ENCODE measurements around the gene SRGAP3. TPM values are rescaled to one million over a fixed set of nuclear protein-coding genes. Genes with fewer than 3 reads are reported as not detected.
A peak's percentile ranks its signal among the peaks of the same experiment; 100 is the strongest.

SRGAP3 gene
- total RNA-seq, 4 donors from 2014 or later, result 14.7 to 58.9 (median 18.7) TPM

DNA sequence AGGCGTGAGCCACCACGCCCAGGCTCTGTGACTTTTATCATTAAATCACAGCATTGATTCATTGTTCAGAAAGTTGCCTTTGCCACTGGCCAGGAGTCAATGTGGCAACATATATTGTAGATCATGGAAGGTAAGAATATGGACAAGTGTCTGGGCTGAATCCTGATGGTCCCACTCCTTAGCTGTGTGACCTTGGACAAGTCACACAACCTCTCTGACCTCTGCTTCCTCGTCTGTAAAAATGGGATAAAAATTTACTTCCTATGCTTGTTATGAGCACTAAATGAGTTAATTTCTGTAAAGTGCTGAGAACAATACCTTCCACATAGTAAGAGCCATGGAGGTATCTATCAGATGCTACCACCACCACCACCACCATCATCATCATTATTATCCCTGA, 182.7 kb downstream of the SRGAP3 start:
- H3K9me3 ChIP-seq, result no peaks in the 10 kb centered on the region
- H3K4me1 ChIP-seq, result no peaks in the 10 kb centered on the region
- H3K4me3 ChIP-seq (replicated peaks in 1 of 3), result no peak overlapping the region
- WGBS, 2 donors, result 89 to 91% methylated on average over 3 of the region's 3 CpGs
- no peak for DNase-seq
- intact Hi-C loops (cut with DNase I), result loop anchor here (5.0 kb wide), 1 partner anchor 94 kb away; no protein-coding TSS in a partner anchor
- H3K27me3 ChIP-seq, result no peaks in the 10 kb centered on the region
- no peak overlapping the region for H3K27ac ChIP-seq
- no peaks in the 10 kb centered on the region for H3K36me3 ChIP-seq
- TF ChIP-seq, protein P1, sequence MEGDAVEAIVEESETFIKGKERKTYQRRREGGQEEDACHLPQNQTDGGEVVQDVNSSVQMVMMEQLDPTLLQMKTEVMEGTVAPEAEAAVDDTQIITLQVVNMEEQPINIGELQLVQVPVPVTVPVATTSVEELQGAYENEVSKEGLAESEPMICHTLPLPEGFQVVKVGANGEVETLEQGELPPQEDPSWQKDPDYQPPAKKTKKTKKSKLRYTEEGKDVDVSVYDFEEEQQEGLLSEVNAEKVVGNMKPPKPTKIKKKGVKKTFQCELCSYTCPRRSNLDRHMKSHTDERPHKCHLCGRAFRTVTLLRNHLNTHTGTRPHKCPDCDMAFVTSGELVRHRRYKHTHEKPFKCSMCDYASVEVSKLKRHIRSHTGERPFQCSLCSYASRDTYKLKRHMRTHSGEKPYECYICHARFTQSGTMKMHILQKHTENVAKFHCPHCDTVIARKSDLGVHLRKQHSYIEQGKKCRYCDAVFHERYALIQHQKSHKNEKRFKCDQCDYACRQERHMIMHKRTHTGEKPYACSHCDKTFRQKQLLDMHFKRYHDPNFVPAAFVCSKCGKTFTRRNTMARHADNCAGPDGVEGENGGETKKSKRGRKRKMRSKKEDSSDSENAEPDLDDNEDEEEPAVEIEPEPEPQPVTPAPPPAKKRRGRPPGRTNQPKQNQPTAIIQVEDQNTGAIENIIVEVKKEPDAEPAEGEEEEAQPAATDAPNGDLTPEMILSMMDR (IDR thresholded peaks at IDR 0.05), result no peak
- no peak for TF ChIP-seq POLR2A (IDR thresholded peaks at IDR 0.05)

DNA sequence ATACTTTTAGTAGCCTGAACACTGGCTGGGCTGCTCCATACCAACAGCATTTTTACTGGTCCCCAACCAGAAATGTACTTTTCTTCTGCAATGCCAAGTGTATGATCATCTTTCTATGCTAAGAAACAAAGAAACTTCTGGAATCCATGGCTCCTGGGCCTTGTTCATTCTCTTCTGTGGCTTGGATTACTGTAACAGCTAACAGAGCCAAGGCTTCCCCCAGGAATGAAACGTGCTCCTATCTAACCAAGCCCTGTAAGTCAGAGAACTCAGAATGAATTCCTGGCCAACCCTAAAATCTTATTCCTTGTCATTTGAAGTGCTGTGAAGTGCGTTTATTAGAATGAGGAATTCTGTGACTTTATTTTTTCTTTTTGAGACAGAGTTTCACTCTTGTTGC, 183.3 kb downstream of the SRGAP3 start:
- intact Hi-C loops (cut with DNase I), result loop anchor here (5.0 kb wide), 1 partner anchor 94 kb away; no protein-coding TSS in a partner anchor
- Histone ChIP-seq H3K27ac (no peak overlapping the region), H3K4me1 (no peaks in the 10 kb centered on the region), H3K27me3 (no peaks in the 10 kb centered on the region), H3K9me3 (no peaks in the 10 kb centered on the region), H3K4me3 (replicated peaks in 1 of 3) (no peak overlapping the region), H3K36me3 (no peaks in the 10 kb centered on the region)
- 61 to 74% methylated on average over 2 of the region's 2 CpGs for WGBS, 2 donors
- DNase-seq, result no peak
- TF ChIP-seq, protein P1 (IDR thresholded peaks at IDR 0.05), result no peak
- no peak for TF ChIP-seq POLR2A (IDR thresholded peaks at IDR 0.05)

GRCh38 chr3:9064850-9065249, 184.6 kb downstream of the SRGAP3 start:
- no peaks in the 10 kb centered on the region for H3K9me3 ChIP-seq
- 60 to 66% methylated on average over 5 of the region's 5 CpGs for WGBS, 2 donors
- no peak overlapping the region for H3K4me3 ChIP-seq (replicated peaks in 1 of 3)
- no peaks in the 10 kb centered on the region for H3K4me1 ChIP-seq
- no peak overlapping the region for H3K27ac ChIP-seq
- intact Hi-C loops (cut with DNase I), result loop anchor here (5.0 kb wide), 1 partner anchor 93 kb away; no protein-coding TSS in a partner anchor
- no peak for TF ChIP-seq POLR2A (IDR thresholded peaks at IDR 0.05)
- TF ChIP-seq, protein P1 (IDR thresholded peaks at IDR 0.05), result no peak
- DNase-seq, result peak; percentile 8 to 11
- H3K36me3 ChIP-seq, result no peaks in the 10 kb centered on the region
- H3K27me3 ChIP-seq, result no peaks in the 10 kb centered on the region

DNA sequence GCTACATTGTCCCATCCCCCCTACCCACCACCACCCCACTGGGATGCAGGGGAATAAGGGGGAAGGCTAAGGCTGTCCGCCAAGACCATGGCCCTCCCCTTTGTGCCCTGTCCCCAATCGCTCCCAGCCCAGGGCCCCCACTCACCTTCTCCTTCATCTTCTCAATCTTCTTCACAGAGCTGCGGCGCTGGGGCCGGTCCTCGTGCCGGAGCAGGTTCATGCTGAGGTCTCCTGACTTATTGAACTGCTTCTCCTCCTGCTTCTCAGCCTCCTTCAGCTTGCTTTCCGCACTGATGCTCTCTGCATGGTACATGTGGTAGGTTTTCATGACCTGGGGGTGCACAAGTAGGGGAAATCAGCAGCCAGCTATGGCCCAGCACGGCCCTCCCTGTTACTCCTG, 185.2 kb downstream of the SRGAP3 start:
- no peak for DNase-seq
- intact Hi-C loops (cut with DNase I), result no loop called here
- no peaks in the 10 kb centered on the region for H3K4me1 ChIP-seq
- H3K4me3 ChIP-seq (replicated peaks in 1 of 3), result no peak overlapping the region
- WGBS, 2 donors, result 87 to 91% methylated on average over 9 of the region's 9 CpGs
- no peaks in the 10 kb centered on the region for H3K9me3 ChIP-seq
- TF ChIP-seq, protein P1 (IDR thresholded peaks at IDR 0.05), result no peak
- TF ChIP-seq POLR2A (IDR thresholded peaks at IDR 0.05), result no peak
- H3K27me3 ChIP-seq, result no peaks in the 10 kb centered on the region
- H3K36me3 ChIP-seq, result no peaks in the 10 kb centered on the region
- H3K27ac ChIP-seq, result no peak overlapping the region

GRCh38 chr3:9062570-9062969, 186.9 kb downstream of the SRGAP3 start:
- 42 to 45% methylated on average over 1 of the region's 1 CpG for WGBS, 2 donors
- DNase-seq, result no peak
- Histone ChIP-seq H3K4me1 (no peaks in the 10 kb centered on the region), H3K36me3 (no peaks in the 10 kb centered on the region), H3K27ac (no peak overlapping the region), H3K27me3 (no peaks in the 10 kb centered on the region), H3K4me3 (replicated peaks in 1 of 3) (no peak overlapping the region), H3K9me3 (no peaks in the 10 kb centered on the region)
- TF ChIP-seq, protein P1 (IDR thresholded peaks at IDR 0.05), result no peak
- TF ChIP-seq POLR2A (IDR thresholded peaks at IDR 0.05), result no peak
- intact Hi-C loops (cut with DNase I), result no loop called here
